Right forelimb (tissue), 1 donor: ENCODE results near the gene PRRX2.
"Not testable (repeated sequence)": the region's sequence is repeated elsewhere in the genome, so short reads cannot be mapped to it uniquely, and the experiment has no call there.

Source experiments
- DNase-seq: peaks from one replicate; pipeline ENCODE4 v3.0.0-alpha.2; 2018

PRRX2 gene

GRCh38 chr9:129655154-129655553, 10.3 kb upstream of the PRRX2 start:
- DNase-seq: no peak

DNA sequence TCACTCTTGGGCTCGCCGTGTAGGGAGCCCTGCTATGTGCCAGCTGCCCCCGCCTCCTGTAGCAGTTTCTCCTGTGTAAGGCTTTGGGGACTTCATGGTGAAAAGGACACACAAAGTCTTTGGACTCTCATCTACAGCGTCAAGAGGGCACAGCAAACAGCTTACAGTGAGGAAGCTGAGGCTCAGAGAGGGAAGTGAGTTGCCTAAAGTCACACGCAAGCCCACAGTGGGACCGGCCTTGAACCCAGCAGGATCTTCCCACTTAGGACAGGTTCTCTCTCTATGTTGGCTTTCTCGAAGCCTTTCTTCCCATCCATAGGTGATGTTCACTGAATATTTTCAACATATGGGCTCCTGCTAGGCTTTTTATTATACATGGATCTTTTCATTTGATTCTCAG, 9.8 kb upstream of the PRRX2 start:
- no peak for DNase-seq

GRCh38 chr9:129656795-129657390, 8.6 kb upstream of the PRRX2 start:
- DNase-seq: no peak

DNA sequence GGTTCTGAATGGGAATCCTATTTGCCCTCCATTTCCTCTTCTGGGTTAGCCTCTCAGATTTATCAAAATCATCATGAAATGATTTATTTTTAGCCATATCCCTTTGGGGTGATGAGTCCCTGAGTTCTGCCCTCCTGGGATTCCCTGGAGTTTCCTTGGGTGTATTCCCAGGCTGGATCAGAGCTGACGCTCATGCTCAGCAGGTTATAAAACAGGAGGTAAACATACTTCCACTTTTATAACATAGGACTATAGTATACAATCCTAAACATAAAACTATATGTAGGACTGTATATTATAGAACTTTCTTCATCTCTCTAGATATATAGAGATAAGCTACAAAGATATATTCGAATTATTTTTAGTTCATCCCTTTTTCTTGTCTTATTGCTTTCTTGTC, 4.4 kb upstream of the PRRX2 start:
- DNase-seq: no peak

DNA sequence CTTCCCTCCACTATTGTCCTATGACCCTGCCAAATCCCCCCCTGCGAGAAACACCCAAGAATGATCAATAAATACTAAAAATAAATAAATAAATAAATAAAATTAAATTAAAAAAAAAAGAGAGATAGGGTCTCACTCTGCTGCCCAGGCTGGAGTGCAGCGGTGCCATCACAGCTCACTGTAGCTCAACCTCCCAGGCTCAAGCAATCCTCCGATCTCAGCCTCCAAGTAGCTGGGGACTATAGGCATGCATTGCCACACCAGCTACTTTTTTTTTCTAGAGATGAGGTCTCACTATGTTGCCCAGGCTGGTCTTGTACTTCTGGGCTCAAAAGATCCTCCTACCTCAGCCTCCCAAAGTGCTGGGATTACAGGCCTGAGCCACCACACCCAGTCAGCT, 3.2 kb upstream of the PRRX2 start:
- DNase-seq: not testable (repeated sequence)

- no peak for DNase-seq
Observed at GRCh38 chr9:129664746-129665388, 580 bp upstream of the PRRX2 start.

DNA sequence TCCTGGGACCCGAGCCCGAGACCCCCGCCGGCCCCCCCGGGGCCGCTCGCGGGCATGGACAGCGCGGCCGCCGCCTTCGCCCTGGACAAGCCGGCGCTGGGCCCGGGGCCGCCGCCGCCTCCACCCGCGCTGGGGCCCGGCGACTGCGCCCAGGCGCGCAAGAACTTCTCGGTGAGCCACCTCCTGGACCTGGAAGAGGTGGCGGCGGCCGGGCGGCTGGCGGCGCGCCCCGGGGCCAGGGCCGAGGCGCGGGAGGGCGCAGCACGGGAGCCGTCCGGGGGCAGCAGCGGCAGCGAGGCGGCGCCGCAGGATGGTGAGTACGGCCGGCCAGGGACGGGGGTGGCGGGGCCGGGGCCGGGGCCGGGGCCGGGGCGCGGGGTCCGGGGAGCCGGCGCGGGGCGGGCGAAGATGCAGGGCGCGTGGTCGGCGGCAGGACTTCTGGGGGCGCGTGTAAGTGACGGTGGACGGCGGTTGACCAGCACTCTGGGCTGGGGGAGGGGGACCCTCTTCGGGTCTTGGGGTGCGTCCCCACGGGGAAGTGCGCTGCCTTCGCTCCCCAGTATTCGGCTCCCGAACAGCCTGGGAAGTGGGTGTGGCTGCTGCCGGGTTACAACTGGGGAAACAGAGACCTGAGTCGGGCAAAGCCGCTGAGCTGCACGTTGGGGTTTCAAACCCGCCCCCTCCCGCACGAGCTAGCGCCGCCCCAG, 520 bp downstream of the PRRX2 start:
- no peak for DNase-seq

DNA sequence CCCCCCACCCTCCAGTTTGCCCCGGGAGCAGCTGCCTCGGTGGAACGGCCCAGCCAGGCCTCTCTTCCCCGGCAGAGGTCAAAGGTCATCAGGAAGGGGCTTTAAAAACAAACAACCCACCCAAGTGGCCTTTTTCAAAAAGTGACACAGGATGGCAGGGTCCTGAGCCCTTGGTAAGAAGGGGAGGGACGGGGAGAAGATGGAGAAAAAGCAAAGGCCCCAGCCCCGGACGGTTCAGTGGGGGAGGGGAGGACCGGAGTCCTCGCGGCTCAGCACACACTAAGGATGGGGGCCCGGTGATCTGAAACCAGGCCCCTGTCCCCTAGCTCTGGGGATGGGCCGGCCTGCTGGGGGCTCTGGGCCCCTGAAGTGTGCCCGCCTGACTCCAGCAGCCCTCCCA, 1.1 kb downstream of the PRRX2 start:
- DNase-seq: no peak

DNA sequence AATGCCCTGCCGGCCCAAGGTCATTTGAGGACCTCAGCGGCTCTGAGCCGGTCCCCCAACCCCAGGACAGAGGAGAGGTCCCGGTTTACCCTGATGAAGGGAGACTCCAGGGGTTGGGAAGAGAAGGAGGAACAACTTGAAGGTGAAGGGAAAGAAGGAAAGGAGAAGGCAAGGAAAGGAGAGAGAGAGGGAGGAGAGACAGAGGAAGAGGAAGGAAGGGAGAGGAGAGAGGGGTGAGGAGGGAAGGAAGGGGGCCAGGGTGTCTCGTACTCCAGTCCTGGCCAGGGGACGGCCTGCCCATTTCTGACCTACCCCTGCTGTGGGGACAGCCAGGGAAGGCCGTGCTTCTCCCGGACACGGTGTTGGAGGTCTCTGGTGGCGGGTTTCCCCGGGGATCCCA, 1.9 kb downstream of the PRRX2 start:
- no peak for DNase-seq

DNA sequence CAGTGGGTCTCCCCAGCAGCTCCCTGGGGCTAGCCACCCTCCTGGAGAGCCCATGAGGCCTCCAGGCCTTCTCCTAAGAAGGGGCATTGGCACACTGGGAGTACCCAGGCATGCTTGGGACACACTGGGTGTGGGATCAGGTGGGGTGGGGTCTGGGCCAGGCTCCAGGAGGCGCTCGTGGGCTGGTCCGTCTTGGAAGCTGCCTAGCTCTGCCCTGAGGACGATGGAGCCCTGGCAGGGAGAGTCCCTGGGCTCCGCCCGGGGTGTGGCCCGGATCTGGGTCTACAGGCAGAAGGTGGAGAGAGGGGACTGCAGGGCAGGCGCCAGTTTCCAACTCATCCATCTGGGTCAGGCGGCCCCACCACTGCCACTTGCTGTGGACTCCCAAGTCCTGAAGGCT, 2.4 kb downstream of the PRRX2 start:
- no peak for DNase-seq

GRCh38 chr9:129669141-129669718, 3.8 kb downstream of the PRRX2 start:
- DNase-seq: no peak

DNA sequence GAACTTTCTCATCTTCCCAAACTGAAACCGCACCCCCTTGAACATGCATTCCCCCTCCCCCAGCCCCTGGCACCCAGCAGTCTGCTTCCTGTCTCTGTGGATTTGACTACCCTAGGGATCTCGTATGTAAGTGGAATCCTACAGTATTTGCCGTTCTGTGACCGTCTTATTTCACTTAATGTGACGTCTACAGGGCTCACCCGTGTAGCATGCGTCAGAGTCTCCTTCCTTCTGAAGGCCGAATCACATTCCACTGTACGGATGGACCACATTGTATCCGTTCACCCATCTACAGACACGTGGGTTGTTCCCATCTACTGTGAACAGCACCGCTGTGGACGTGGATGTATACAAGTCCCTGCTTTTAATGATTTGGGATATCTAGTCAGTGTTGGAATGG, 4.5 kb downstream of the PRRX2 start:
- no peak for DNase-seq

DNA sequence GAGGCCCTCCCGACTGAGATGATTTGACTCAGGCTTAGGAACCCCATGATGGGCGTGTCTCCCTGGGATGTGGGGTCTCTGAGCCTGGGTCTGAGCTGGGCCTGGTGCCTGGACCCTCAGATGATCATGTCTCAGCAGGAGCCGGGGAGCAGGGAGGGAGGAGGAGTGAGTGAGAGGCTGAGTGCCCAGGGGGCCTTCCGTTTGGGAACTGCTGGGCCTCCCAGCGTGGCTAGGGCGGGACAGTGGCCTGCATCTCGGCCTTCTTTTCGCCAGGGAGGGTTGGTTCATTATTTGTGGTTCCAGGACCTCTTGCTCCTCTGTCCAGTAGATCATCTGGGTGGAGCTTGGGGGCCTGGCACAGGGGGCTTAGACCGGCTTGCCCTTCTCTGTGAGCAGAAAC, 5.6 kb downstream of the PRRX2 start:
- no peak for DNase-seq

GRCh38 chr9:129671519-129671918, 6.1 kb downstream of the PRRX2 start:
- DNase-seq: no peak

GRCh38 chr9:129672702-129673101, 7.3 kb downstream of the PRRX2 start:
- no peak for DNase-seq

DNA sequence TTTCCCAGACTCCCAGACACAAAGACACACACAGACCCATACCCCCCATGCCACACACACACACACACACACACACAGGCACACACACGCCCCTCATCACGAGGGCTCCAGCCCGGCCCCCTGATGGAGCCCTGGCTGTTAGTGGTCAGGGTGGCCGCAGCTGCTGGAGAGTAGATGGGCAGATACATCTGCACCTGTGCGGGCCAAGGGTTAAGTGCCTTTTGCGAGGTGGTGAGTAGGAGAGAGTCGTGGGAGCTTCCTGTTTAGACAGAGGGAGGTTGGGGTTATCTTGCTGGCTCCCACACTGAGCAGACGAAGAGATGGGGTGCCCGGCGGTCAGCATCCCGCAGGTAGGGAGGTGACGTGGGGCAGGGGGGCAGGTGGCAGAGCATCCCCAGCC, 8.2 kb downstream of the PRRX2 start:
- DNase-seq: no peak

DNA sequence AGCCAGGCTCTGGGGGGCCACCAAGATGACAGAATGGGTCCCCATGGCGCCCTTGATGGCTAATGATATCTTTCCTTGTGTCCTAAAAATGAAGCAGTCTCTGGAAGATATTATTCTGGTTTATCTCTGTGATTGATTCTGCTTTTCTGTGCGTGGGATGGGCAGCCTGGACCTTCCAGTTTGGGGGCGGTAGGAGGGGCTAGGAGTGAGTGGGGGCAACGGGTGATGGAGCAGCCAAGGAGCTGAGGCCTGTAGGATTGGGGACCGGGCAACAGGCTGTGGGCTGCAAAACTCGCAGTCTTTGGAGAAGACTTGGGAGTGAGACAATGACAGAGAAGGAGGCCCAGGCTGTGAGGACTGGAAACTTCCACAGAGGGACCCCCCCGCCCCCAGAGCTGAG, 8.8 kb downstream of the PRRX2 start:
- no peak for DNase-seq

DNA sequence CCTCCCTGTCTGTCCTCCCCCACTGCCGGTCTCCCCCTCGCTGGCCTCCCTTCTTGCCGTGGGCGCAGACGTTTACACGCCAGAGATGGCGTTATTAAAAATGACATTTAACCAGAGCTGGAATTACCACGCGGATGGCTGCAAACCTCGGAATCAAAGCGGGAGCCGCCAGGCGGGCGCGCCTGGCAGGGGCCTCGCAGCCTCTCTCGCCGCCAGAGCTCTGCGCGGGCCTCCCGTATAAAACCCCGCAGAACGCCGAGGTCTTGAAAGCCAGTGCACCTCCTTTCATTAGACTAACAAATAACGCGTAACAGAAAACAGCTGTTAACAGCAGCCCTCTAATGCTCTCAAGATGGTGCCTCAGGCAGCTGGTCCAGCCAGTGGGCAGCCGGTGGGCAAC, 10.2 kb downstream of the PRRX2 start:
- DNase-seq: no peak

GRCh38 chr9:129676287-129676686, 10.8 kb downstream of the PRRX2 start:
- DNase-seq: no peak

- no peak for DNase-seq
Observed at GRCh38 chr9:129676975-129677374, 11.5 kb downstream of the PRRX2 start.

DNA sequence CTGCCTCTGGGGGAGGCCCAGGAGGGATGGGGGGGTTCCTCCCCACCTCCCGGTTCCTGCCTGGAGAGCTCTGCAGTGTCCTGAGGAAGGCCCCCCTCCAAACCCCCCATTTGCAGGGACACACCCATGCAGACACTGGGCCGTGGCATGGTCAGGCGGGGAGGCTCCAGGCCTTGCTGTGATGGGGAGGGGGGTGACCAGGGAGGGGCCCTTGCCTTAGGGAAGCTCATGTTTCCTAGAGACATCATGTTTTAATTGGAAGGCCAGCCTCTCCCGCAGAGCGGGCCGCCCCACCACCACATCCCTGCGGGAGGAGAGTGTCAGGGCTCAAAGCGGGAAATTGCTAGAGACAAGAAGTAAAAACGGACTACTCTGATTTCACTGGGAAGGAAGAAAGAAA, 12.0 kb downstream of the PRRX2 start:
- DNase-seq: peak; percentile 64

- no peak for DNase-seq
Observed at GRCh38 chr9:129678844-129679243, 13.4 kb downstream of the PRRX2 start.

DNA sequence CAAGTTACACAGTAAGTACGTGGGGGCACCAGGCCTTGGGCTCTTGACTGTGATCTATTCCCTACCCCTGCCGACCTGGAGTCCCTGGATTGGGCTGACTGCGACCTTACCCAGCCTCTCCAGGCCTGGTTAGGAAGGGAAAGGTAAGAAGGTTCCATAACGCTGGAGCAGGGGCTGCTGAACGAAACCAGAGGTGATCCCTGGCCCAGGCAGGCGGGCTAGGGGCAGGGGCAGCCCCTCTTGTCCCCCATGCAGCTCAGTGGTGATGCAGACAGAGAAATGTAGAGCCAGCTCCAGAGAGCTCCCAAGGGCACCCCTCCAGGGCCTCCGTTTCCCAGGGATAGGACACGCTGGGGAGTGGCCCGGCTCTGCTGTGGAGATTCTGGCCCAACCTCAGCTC, 14.1 kb downstream of the PRRX2 start:
- DNase-seq: no peak

GRCh38 chr9:129681924-129682323, 16.5 kb downstream of the PRRX2 start:
- DNase-seq: no peak
